HEK293 (cell line): ENCODE results near the gene TXNRD2.

Source experiments
- BCL11B ChIP-seq: fragments of 450-650 bp; formaldehyde crosslinking; IDR thresholded peaks from 2 replicates; pipeline ENCODE4 v1.5.1; 2016; ENCODE audit warnings: low read depth, missing biosample characterization, missing genetic modification characterization
- GLIS1 ChIP-seq: fragments of 450-650 bp; formaldehyde crosslinking; IDR thresholded peaks from 2 replicates; pipeline ENCODE4 v1.5.1; 2016; ENCODE audit warnings: missing biosample characterization, missing genetic modification characterization
- INSM2 ChIP-seq: fragments of 450-650 bp; formaldehyde crosslinking; IDR thresholded peaks from 2 replicates; pipeline ENCODE4 v1.5.1; 2016; ENCODE audit warnings: missing biosample characterization, missing genetic modification characterization
- KLF16 ChIP-seq: fragments of 450-650 bp; formaldehyde crosslinking; IDR thresholded peaks from 2 replicates; pipeline ENCODE4 v1.5.1; 2017; ENCODE audit warnings: missing biosample characterization, missing genetic modification characterization
- ZBTB1 ChIP-seq: fragments of 450-650 bp; formaldehyde crosslinking; IDR thresholded peaks from 2 replicates; pipeline ENCODE4 v1.5.1; 2016; ENCODE audit warnings: missing biosample characterization, missing genetic modification characterization
- ZFP69B ChIP-seq: fragments of 450-650 bp; formaldehyde crosslinking; IDR thresholded peaks from 2 replicates; pipeline ENCODE4 v1.5.1; 2016; ENCODE audit warnings: missing biosample characterization, missing genetic modification characterization
- ZNF10 ChIP-seq: fragments of 450-650 bp; formaldehyde crosslinking; IDR thresholded peaks from 2 replicates; pipeline ENCODE4 v1.5.1; 2017; ENCODE audit warnings: missing biosample characterization, missing genetic modification characterization
- ZNF132 ChIP-seq: fragments of 450-650 bp; formaldehyde crosslinking; IDR thresholded peaks from 2 replicates; pipeline ENCODE4 v1.5.1; 2017; ENCODE audit warnings: missing biosample characterization, missing genetic modification characterization, borderline replicate concordance
- ZNF133 ChIP-seq: fragments of 450-650 bp; formaldehyde crosslinking; IDR thresholded peaks from 2 replicates; pipeline ENCODE4 v1.5.1; 2016; ENCODE audit warnings: missing biosample characterization, missing genetic modification characterization
- ZNF26 ChIP-seq: fragments of 450-650 bp; formaldehyde crosslinking; IDR thresholded peaks from 2 replicates; pipeline ENCODE4 v1.5.1; 2016; ENCODE audit warnings: missing biosample characterization, missing genetic modification characterization
- ZNF292 ChIP-seq: fragments of 450-650 bp; formaldehyde crosslinking; IDR thresholded peaks from 2 replicates; pipeline ENCODE4 v1.5.1; 2016; ENCODE audit warnings: low read depth, missing biosample characterization, missing genetic modification characterization, borderline replicate concordance
- ZNF335 ChIP-seq: fragments of 450-650 bp; formaldehyde crosslinking; conservative IDR thresholded peaks from 2 replicates; pipeline ENCODE4 v1.5.1; 2016; ENCODE audit warnings: missing biosample characterization, missing genetic modification characterization
- ZNF354C ChIP-seq: fragments of 450-650 bp; formaldehyde crosslinking; IDR thresholded peaks from 2 replicates; pipeline ENCODE4 v1.5.1; 2016; ENCODE audit warnings: missing biosample characterization, missing genetic modification characterization, low read depth, borderline replicate concordance
- ZNF404 ChIP-seq: fragments of 450-650 bp; formaldehyde crosslinking; IDR thresholded peaks from 2 replicates; pipeline ENCODE4 v1.5.1; 2017; ENCODE audit warnings: missing biosample characterization, missing genetic modification characterization
- ZNF423 ChIP-seq: fragments of 450-650 bp; formaldehyde crosslinking; IDR thresholded peaks from 2 replicates; pipeline ENCODE4 v1.5.1; 2016; ENCODE audit warnings: missing biosample characterization, missing genetic modification characterization
- ZNF514 ChIP-seq: fragments of 450-650 bp; formaldehyde crosslinking; IDR thresholded peaks from 2 replicates; pipeline ENCODE4 v1.5.1; 2016; ENCODE audit warnings: missing biosample characterization, missing genetic modification characterization
- ZNF521 ChIP-seq: fragments of 450-650 bp; formaldehyde crosslinking; IDR thresholded peaks from 2 replicates; pipeline ENCODE4 v1.5.1; 2017; ENCODE audit warnings: missing biosample characterization, mild to moderate bottlenecking, missing genetic modification characterization
- ZNF558 ChIP-seq: fragments of 450-650 bp; formaldehyde crosslinking; IDR thresholded peaks from 2 replicates; pipeline ENCODE4 v1.5.1; 2016; ENCODE audit warnings: missing biosample characterization, missing genetic modification characterization
- ZNF561 ChIP-seq: fragments of 450-650 bp; IDR thresholded peaks from 2 replicates; pipeline ENCODE4 v1.5.1; 2018; ENCODE audit warnings: missing biosample characterization, missing genetic modification characterization, borderline replicate concordance
- ZNF596 ChIP-seq: fragments of 450-650 bp; IDR thresholded peaks from 2 replicates; pipeline ENCODE4 v1.5.0; 2018; ENCODE audit warnings: missing biosample characterization, mild to moderate bottlenecking, missing genetic modification characterization, moderate library complexity
- ZNF610 ChIP-seq: fragments of 450-650 bp; formaldehyde crosslinking; IDR thresholded peaks from 2 replicates; pipeline ENCODE4 v1.5.1; 2016; ENCODE audit warnings: missing biosample characterization, missing genetic modification characterization, borderline replicate concordance
- ZNF639 ChIP-seq: fragments of 450-650 bp; formaldehyde crosslinking; IDR thresholded peaks from 2 replicates; pipeline ENCODE4 v1.5.1; 2016; ENCODE audit warnings: missing biosample characterization, missing genetic modification characterization
- ZNF645 ChIP-seq: fragments of 450-650 bp; formaldehyde crosslinking; IDR thresholded peaks from 2 replicates; pipeline ENCODE4; 2016; ENCODE audit warnings: missing biosample characterization, missing genetic modification characterization
- ZNF677 ChIP-seq: fragments of 450-650 bp; IDR thresholded peaks from 2 replicates; pipeline ENCODE4 v1.5.0; 2018; ENCODE audit warnings: missing biosample characterization, mild to moderate bottlenecking, missing genetic modification characterization, moderate library complexity
- ZNF776 ChIP-seq: fragments of 450-650 bp; formaldehyde crosslinking; IDR thresholded peaks from 2 replicates; pipeline ENCODE4 v1.5.0; 2017; ENCODE audit warnings: missing biosample characterization, missing genetic modification characterization, borderline replicate concordance
- ZNF785 ChIP-seq: fragments of 450-650 bp; formaldehyde crosslinking; IDR thresholded peaks from 2 replicates; pipeline ENCODE4 v1.5.1; 2016; ENCODE audit warnings: missing biosample characterization, missing genetic modification characterization
- ZNF791 ChIP-seq: fragments of 450-650 bp; formaldehyde crosslinking; IDR thresholded peaks from 2 replicates; pipeline ENCODE4 v1.5.1; 2016; ENCODE audit warnings: missing biosample characterization, missing genetic modification characterization
- ZNF792 ChIP-seq: fragments of 450-650 bp; formaldehyde crosslinking; IDR thresholded peaks from 2 replicates; pipeline ENCODE4 v1.5.1; 2016; ENCODE audit warnings: missing biosample characterization, missing genetic modification characterization
- ZNF837 ChIP-seq: fragments of 450-650 bp; formaldehyde crosslinking; IDR thresholded peaks from 2 replicates; pipeline ENCODE4 v1.5.1; 2016; ENCODE audit warnings: missing biosample characterization, missing genetic modification characterization
- TF ChIP-seq, protein P1 (sequence below): fragments of 450-650 bp; formaldehyde crosslinking; IDR thresholded peaks from 2 replicates; pipeline ENCODE4 v1.5.1; 2017; ENCODE audit warnings: missing biosample characterization, missing genetic modification characterization
- TF ChIP-seq, protein P2 (sequence below): fragments of 450-650 bp; formaldehyde crosslinking; IDR thresholded peaks from 2 replicates; pipeline ENCODE4 v1.5.1; 2016; ENCODE audit warnings: missing biosample characterization, missing genetic modification characterization

The TXNRD2 gene

DNA sequence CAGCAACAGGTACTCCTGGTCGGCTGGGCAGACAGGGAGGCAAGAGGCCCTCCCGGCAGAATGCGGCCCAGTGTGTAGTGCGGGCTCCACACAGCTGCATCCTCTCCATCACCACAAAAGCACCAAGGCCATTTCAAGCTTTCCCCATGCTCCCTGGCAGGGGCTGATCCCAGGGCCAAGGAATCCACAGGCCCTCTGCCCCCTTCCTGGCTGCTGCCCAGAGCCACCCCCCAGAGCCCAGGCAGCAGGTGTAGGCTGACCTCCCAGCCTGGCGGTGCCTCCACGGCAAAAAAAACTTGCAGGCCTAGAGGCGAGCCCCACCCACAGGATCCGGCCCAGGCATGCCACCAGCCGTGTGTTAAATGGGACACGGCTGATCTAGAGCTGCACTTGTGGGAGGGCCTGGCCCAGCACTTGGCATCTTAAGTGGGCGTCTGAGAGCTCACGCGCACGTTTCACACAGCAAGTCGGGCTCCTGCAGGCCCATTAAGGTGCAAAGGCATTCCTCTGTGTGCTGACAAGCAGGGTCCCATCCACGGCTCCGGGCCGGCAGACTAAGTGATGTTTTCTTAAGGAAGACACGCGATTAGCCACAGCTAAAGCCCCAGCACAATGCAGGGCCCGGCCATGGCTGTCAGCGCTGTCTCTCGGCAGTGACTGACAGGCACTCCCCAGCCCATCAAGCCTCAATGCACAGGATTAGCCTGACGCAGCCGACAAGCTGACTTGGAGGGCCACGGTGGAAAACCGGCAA lies 67.1 kb downstream of the TXNRD2 start (continued):
- TF ChIP-seq, protein P1, sequence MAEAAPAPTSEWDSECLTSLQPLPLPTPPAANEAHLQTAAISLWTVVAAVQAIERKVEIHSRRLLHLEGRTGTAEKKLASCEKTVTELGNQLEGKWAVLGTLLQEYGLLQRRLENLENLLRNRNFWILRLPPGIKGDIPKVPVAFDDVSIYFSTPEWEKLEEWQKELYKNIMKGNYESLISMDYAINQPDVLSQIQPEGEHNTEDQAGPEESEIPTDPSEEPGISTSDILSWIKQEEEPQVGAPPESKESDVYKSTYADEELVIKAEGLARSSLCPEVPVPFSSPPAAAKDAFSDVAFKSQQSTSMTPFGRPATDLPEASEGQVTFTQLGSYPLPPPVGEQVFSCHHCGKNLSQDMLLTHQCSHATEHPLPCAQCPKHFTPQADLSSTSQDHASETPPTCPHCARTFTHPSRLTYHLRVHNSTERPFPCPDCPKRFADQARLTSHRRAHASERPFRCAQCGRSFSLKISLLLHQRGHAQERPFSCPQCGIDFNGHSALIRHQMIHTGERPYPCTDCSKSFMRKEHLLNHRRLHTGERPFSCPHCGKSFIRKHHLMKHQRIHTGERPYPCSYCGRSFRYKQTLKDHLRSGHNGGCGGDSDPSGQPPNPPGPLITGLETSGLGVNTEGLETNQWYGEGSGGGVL (tag by site-specific recombination) = 0 out of 2 replicates have a peak, but pooled peaks have one; percentile 11
- TF ChIP-seq GLIS1 (tag by site-specific recombination) = peak; percentile 99
- TF ChIP-seq ZNF521 (tag by site-specific recombination) = no peak
- TF ChIP-seq ZNF132 (tag by site-specific recombination) = no peak
- no peak for TF ChIP-seq ZNF423
- no peak for TF ChIP-seq ZNF677 (tag by site-specific recombination)
- TF ChIP-seq, protein P2, sequence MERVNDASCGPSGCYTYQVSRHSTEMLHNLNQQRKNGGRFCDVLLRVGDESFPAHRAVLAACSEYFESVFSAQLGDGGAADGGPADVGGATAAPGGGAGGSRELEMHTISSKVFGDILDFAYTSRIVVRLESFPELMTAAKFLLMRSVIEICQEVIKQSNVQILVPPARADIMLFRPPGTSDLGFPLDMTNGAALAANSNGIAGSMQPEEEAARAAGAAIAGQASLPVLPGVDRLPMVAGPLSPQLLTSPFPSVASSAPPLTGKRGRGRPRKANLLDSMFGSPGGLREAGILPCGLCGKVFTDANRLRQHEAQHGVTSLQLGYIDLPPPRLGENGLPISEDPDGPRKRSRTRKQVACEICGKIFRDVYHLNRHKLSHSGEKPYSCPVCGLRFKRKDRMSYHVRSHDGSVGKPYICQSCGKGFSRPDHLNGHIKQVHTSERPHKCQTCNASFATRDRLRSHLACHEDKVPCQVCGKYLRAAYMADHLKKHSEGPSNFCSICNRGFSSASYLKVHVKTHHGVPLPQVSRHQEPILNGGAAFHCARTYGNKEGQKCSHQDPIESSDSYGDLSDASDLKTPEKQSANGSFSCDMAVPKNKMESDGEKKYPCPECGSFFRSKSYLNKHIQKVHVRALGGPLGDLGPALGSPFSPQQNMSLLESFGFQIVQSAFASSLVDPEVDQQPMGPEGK (tag by site-specific recombination) = peak; percentile 23; the same call in 1 of the 2 replicates
- TF ChIP-seq ZNF785 (tag by site-specific recombination) = no peak
- TF ChIP-seq ZNF335 (tag by site-specific recombination) = 0 out of 2 replicates have a peak, but pooled peaks have one; percentile 32
- no peak for TF ChIP-seq ZNF10 (tag by site-specific recombination)
- no peak for TF ChIP-seq ZBTB1 (tag by site-specific recombination)
- no peak for TF ChIP-seq ZNF837
- TF ChIP-seq ZNF792 (tag by site-specific recombination) = no peak
- TF ChIP-seq ZNF791 = no peak
- TF ChIP-seq ZNF776 (tag by site-specific recombination) = no peak
- TF ChIP-seq ZFP69B (tag by site-specific recombination) = peak; percentile 99
- TF ChIP-seq ZNF404 (tag by site-specific recombination) = no peak
- TF ChIP-seq ZNF639 = no peak
- TF ChIP-seq ZNF514 (tag by site-specific recombination) = no peak
- no peak for TF ChIP-seq ZNF596
- TF ChIP-seq ZNF354C (tag by site-specific recombination) = no peak
- TF ChIP-seq ZNF133 (tag by site-specific recombination) = no peak
- no peak; the same call in 1 of the 2 replicates for TF ChIP-seq INSM2 (tag by site-specific recombination)
- TF ChIP-seq ZNF561 (tag by site-specific recombination) = no peak
- no peak for TF ChIP-seq ZNF26
- TF ChIP-seq BCL11B = no peak
- no peak for TF ChIP-seq ZNF610 (tag by site-specific recombination)
- no peak for TF ChIP-seq ZNF558 (tag by site-specific recombination)
- TF ChIP-seq ZNF292 (tag by site-specific recombination) = no peak
- peak; percentile 42; the same call in 1 of the 2 replicates for TF ChIP-seq KLF16 (tag by site-specific recombination)
- no peak for TF ChIP-seq ZNF645 (tag by site-specific recombination)
